ENCODE data around the gene RBM45. TPM values are rescaled to one million over a fixed set of nuclear protein-coding genes. Genes with fewer than 3 reads are reported as not detected.

The RBM45 gene
- total RNA-seq, 1 donor from 2014 or later = 17.8 TPM

DNA sequence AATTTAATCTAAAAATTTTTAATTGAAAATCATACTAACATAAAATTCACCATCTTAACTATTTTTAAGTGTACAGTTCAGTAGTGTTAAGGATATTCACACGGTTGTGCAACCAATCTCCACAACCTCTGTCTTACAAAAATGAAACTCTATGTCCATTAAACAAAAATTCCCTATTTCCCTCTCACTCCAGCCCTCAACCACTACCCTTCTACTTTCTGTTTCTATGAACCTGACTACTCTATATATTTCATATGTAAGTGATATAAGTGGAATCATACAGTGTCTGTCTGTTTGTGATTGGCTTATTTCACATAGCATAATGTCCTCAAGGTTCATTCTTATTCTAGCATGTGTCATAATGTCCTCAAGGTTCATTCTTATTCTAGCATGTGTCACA, 47.7 kb downstream of the RBM45 start:
- DNase-seq (ENCODE audit: low read depth in 2 of 2) = no peak

DNA sequence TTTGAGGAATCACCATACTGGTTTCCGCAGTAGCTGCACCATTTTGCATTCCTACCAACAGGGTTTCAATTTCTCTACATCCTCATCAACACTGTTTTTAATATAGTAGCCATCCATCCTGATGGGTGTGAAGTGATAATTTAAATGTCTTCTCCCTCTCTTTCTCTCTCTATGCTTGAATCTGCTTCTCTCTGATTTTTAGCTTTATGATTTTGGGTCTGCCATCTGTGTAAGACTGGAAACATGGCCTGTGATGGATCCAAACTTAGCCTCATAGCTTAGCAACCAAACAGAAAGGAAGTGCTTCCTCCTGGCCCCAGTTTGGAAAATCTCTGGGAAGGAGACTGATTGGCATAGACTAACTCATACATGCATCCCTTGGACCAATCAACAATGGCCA, 48.4 kb downstream of the RBM45 start:
- no peak for DNase-seq (ENCODE audit: low read depth in 2 of 2)

DNA sequence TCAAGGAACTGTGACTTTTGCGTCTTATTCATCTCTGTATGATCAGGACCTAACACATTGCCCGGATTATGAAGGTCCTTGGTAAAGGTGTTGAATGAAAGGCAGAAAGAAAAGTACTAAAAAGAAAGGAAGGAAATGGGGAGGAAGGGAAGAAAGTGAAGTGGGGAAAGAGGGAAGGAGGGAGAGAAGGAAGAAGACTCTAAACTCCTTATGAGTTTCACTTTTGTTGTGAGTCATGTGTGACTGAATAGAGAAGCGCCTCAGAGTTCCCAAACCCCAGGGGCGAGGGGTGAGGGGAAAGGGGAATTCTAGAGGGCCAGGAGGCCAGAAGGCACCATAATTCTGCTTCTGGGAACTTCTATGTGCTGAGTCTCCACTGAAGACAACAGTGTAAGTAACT, 51.2 kb downstream of the RBM45 start:
- DNase-seq (ENCODE audit: low read depth in 2 of 2) = no peak

DNA sequence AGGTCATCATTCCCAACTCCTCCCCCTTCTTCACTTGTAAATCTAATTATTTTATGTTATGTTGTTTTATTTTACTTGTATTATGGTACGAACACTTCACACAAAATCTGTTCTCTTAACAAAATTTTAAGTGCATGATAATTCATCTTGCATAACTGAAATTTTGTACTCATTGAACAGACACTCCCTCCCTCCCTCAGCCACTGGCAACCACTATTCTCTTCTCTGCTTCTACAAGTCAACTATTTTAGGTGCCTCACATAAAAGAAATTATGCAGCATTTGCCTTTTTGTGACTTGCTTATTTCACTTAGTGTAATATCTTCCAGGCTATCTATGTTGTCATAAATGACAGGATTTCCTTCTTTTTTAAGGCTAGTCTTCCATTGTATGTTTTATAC, 51.7 kb downstream of the RBM45 start:
- DNase-seq (ENCODE audit: low read depth in 2 of 2) = no peak

DNA sequence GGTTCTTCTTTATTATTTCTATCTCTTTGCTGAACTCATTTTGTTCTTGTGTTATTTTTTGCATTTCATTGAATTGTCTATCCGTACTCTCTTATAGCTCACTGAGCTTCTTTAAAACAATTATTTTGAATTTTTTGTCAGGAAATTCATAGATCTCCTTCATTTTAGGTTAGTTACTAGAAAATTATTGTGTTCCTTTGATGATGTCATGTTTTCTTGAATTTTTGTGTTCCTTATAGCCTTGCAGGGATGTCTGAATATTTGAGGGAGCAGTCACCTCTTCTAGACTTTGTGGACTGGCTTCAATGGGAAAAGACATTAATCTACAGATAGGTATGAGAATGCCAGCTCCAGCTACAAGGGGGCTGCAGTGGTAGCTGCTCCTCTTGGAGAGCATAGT, 61.4 kb downstream of the RBM45 start:
- no peak for DNase-seq (ENCODE audit: low read depth in 2 of 2)

DNA sequence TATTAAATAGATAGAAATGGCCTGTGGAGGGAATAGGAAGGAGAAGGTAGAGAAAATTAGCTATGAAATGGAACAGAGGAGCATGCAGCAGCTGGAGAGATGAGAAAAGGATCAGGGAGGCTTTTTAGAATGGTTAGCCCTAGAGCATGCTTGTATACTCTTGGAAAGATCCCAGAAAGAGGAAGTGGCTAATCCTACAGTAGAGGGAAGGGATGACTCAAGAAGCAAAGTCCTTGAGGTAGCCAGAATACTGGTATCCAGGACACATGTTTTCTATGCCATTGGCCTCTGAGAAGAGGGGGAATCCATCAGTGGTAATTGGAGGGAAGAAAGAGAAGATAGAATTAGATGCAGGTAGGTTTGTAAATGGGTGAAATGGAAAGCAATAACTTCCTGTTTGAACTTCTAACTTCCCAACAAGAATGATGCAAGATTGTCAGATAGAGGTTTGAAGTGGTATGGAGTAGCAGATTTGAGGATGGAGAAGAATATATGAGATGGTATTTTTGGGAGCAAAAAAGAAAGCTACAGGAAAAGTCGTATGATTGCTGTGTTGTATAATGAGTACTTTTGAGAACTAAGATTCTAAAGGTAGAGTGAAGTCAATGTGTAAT, 64.9 kb downstream of the RBM45 start:
- no peak for DNase-seq (ENCODE audit: low read depth in 2 of 2)

Other genes starting within 250 kb of the RBM45 start
- gene PDE11A, start 39.7 kb upstream of the RBM45 start, total RNA-seq = under 0.01 TPM in 2 replicates
- gene OSBPL6, start 82.1 kb downstream of the RBM45 start, total RNA-seq = 3.9 and 8.7 TPM in 2 replicates

All from dermis microvascular lymphatic vessel endothelial cell (primary cell).